ENCODE measurements around the gene PLAAT2. TPM values are rescaled to one million over a fixed set of nuclear protein-coding genes. Genes with fewer than 3 reads are reported as not detected.

The PLAAT2 gene
- polyA plus RNA-seq, 1 of the 3 experiments (the other 2 are of a cell fraction) = 0.53 TPM

DNA sequence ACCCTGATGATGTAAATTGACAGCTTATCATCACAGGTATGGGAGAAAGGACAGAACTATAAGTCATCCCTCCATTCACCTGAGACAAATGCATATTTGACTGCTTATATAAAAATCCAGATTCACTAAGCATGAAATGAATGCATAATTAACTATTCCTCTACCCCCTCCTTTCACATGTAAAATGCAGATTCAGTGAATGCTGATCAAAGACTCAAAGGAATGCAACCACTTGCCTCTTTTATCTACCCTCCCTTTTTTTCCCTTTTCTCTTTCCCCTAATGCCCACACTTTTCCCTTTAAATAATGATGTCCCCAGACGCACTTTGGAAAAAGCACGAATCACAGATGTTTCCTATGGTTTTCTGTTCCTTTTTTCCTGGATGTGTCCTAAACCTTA lies 31.1 kb downstream of the PLAAT2 start:
- H3K27me3 ChIP-seq (ENCODE audit: insufficient read depth) = no peaks in the 10 kb centered on the region
- no peak overlapping the region for H3K27ac ChIP-seq (ENCODE audit: low read depth in 2 of 2, low read length in 1 of 2)
- no peaks in the 10 kb centered on the region for H4K20me1 ChIP-seq (ENCODE audit: insufficient read depth)
- H3K36me3 ChIP-seq (replicated peaks in 1 of 2; ENCODE audit: control insufficient read depth in 1 of 2, insufficient read depth in 2 of 2, low read length in 1 of 2) = no peaks in the 10 kb centered on the region
- WGBS (ENCODE audit: low lambda C conversion rate) = 70% methylated on average over 2 of the region's 2 CpGs
- no peak overlapping the region for H3K4me3 ChIP-seq (ENCODE audit: low read depth in 2 of 2, low read length in 1 of 2)
- CTCF ChIA-PET = interaction anchor here (1.0 kb wide), 1 partner anchor 104 kb away, joined by 3 read pairs; no protein-coding TSS in a partner anchor
- peaks cover 0 to 7% of the 10 kb centered on the region in 2 experiments; a peak in 1 of 4 replicates for H3K4me1 ChIP-seq (ENCODE audit: control insufficient read depth in 1 of 2, insufficient read depth in 2 of 2, low read depth in 1 of 2, low read length in 1 of 2)
- H2AFZ ChIP-seq (ENCODE audit: low read depth) = no peak overlapping the region
- H3K4me2 ChIP-seq = no peak overlapping the region
- no peak for DNase-seq
- H3K9me2 ChIP-seq = no peaks in the 10 kb centered on the region
- H3K79me2 ChIP-seq (ENCODE audit: insufficient read depth) = no peaks in the 10 kb centered on the region
- POLR2A ChIA-PET = no interaction called here
- H3F3A ChIP-seq (replicated peaks; ENCODE audit: insufficient read depth) = no peaks in the 10 kb centered on the region
- TF ChIP-seq FOSL2 (IDR thresholded peaks at IDR 0.05; ENCODE audit: borderline replicate concordance, low read depth) (no peak), POLR2AphosphoS5 (IDR thresholded peaks at IDR 0.05; ENCODE audit: low read depth, low read length) (no peak), MEF2A (IDR thresholded peaks at IDR 0.05; ENCODE audit: borderline replicate concordance, low read depth) (no peak), NRF1 (IDR thresholded peaks at IDR 0.05; ENCODE audit: low read depth, low read length) (no peak), YY1 (IDR thresholded peaks at IDR 0.05; ENCODE audit: low read depth) (no peak), EZH2phosphoT487 (IDR thresholded peaks at IDR 0.05; ENCODE audit: borderline replicate concordance, low read depth) (no peak), NFIC (IDR thresholded peaks at IDR 0.05; ENCODE audit: borderline replicate concordance) (no peak), CHD2 (IDR thresholded peaks at IDR 0.05; ENCODE audit: low read length, partially characterized antibody) (no peak), TEAD4 (IDR thresholded peaks at IDR 0.05; ENCODE audit: borderline replicate concordance, insufficient read depth) (no peak), ELF1 (IDR thresholded peaks at IDR 0.05) (no peak), RXRA (IDR thresholded peaks at IDR 0.05; ENCODE audit: borderline replicate concordance, low read depth) (no peak), MXI1 (IDR thresholded peaks at IDR 0.05; ENCODE audit: low read depth, low read length) (no peak), RFX5 (IDR thresholded peaks at IDR 0.05; ENCODE audit: low read length) (no peak)
- TF ChIP-seq, protein P1, sequence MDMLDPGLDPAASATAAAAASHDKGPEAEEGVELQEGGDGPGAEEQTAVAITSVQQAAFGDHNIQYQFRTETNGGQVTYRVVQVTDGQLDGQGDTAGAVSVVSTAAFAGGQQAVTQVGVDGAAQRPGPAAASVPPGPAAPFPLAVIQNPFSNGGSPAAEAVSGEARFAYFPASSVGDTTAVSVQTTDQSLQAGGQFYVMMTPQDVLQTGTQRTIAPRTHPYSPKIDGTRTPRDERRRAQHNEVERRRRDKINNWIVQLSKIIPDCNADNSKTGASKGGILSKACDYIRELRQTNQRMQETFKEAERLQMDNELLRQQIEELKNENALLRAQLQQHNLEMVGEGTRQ (IDR thresholded peaks at IDR 0.05; ENCODE audit: borderline replicate concordance, low read depth, low read length) = no peak
- TF ChIP-seq, protein P2, sequence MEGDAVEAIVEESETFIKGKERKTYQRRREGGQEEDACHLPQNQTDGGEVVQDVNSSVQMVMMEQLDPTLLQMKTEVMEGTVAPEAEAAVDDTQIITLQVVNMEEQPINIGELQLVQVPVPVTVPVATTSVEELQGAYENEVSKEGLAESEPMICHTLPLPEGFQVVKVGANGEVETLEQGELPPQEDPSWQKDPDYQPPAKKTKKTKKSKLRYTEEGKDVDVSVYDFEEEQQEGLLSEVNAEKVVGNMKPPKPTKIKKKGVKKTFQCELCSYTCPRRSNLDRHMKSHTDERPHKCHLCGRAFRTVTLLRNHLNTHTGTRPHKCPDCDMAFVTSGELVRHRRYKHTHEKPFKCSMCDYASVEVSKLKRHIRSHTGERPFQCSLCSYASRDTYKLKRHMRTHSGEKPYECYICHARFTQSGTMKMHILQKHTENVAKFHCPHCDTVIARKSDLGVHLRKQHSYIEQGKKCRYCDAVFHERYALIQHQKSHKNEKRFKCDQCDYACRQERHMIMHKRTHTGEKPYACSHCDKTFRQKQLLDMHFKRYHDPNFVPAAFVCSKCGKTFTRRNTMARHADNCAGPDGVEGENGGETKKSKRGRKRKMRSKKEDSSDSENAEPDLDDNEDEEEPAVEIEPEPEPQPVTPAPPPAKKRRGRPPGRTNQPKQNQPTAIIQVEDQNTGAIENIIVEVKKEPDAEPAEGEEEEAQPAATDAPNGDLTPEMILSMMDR (IDR thresholded peaks at IDR 0.05) = no peak
- TF ChIP-seq, protein P3, sequence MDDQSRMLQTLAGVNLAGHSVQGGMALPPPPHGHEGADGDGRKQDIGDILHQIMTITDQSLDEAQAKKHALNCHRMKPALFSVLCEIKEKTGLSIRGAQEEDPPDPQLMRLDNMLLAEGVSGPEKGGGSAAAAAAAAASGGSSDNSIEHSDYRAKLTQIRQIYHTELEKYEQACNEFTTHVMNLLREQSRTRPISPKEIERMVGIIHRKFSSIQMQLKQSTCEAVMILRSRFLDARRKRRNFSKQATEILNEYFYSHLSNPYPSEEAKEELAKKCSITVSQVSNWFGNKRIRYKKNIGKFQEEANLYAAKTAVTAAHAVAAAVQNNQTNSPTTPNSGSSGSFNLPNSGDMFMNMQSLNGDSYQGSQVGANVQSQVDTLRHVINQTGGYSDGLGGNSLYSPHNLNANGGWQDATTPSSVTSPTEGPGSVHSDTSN (IDR thresholded peaks at IDR 0.05) = no peak
- TF ChIP-seq, protein P4, sequence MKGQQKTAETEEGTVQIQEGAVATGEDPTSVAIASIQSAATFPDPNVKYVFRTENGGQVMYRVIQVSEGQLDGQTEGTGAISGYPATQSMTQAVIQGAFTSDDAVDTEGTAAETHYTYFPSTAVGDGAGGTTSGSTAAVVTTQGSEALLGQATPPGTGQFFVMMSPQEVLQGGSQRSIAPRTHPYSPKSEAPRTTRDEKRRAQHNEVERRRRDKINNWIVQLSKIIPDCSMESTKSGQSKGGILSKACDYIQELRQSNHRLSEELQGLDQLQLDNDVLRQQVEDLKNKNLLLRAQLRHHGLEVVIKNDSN (IDR thresholded peaks at IDR 0.05; ENCODE audit: borderline replicate concordance, low read depth) = no peak
- H3K9me3 ChIP-seq = no peaks in the 10 kb centered on the region
- no peak overlapping the region for H3K9ac ChIP-seq
